ENCODE data around the gene SCAMP2.
A peak's percentile ranks its signal among the peaks of the same experiment; 100 is the strongest.

Gene SCAMP2

DNA sequence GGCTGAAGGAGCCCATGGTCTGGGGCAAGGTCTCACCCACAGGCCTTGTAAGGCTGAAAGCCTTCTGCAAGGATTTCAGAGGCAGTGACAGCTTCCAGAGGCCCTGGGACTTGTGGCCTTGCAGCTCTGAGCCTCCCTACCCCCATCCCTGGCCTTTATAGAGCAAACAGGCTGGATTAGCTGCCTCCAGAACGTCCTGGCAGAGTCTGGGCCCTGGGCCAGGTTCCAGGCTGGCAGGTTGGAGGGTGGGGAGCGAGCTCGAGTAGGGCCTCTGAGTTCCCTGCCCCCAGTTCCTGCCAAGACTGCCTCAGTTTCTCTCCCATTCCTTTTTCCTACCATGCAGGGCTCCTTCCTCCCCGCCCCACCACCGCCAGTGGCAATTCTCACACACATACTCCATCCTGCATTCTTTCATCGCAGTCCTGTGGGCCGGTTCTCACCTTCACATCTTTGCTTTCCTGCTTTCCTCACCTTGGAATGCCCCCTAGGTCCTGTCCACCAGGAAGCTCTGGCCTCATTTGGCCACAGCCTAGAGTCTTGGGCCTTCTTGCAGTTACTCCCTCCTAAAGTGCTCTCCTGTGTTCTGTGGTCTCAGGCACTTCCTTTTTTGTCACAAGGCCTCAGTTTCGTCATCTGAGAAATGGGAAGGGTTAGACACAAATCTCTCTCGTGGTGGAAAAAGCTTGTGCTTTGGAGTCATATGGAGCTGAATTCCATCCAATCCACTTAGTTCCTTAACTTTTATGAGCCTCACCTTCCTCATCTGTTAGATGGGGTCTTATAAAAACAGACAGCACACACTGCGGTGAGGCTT, 57.8 kb downstream of the SCAMP2 start:
- no peak for DNase-seq

DNA sequence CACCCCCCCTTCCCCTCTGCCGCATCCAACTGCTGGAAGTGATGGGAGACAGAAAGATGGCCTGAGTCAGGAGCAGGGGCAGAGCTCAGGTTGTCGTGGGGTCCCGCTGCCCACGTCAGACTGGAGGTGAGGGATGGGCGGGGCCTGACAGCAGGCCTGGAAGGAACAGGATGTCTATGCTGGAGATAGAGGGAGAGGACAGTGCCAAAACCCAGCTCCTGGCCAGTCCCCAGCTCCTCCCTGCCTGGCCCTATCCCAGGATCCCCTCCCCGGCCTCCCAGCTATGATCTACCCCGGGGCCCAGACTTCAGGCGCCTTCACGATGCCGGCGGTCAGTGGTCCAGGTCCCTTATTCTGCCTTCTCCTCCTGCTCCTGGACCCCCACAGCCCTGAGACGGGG, 60.6 kb downstream of the SCAMP2 start, which contains the start of gene LMAN1L:
Gene LMAN1L, plus strand, starts transcription at position 303 of the 400 bp plus-strand sequence. Its CDS starts 20 bp downstream, at position 323.
- DNase-seq = no peak

DNA sequence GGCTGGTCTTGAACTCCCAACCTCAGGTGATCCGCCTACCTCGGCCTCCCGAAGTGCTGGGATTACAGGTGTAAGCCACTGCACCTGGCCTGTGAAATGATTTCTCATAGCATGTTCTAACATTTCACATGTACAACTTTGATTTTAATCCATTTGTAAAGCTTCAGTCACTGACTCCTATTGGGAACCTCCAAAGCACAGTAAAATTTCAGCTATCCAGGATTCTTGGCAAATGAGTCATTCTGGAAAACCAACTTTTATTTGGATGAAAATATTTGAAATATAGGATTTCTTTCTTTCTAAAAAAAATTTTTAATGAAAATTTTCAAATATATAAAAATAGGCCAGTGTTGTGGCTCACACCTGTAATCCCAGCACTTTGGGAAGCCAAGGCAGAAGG, 63.2 kb downstream of the SCAMP2 start:
- DNase-seq = no peak

DNA sequence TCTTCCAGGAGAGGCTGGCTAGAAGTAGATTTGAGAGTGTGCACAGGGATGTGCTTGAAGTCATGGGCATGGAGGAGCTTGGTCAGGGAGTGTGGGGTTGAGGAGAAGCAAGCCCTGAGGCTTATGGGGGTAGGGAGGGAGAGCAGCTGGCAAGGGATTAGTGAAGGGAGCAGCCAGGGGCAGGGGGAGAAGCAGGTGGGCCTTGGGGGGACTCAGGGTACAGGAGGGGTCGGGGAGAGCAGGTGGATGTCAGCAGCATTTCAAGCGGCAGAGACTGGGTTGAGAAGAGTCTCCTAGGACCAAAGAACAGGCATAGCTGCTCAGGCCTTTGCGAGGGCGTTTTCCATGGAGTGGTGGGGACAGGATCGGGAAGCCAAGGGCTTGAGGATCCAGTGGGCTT, 63.9 kb downstream of the SCAMP2 start:
- DNase-seq = no peak

DNA sequence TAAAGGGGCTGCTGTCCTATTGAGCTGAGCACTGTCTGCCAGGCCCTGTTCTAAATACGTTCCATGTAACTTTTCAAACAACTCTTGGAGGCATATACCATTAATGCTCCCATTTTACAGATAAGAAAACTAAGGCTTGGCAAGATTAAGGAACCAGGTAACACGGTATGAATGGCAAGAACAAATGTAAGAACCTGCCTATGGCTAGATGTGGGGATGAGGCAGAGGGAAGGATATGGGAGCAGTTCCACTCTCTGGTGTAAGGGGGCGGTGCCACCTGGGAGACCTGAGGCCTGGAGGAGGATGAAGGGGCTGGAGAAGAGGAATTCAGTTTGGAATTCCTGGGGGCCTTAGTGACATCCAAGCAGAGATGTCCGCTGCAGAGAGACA, 64.3 kb downstream of the SCAMP2 start:
- DNase-seq = no peak

DNA sequence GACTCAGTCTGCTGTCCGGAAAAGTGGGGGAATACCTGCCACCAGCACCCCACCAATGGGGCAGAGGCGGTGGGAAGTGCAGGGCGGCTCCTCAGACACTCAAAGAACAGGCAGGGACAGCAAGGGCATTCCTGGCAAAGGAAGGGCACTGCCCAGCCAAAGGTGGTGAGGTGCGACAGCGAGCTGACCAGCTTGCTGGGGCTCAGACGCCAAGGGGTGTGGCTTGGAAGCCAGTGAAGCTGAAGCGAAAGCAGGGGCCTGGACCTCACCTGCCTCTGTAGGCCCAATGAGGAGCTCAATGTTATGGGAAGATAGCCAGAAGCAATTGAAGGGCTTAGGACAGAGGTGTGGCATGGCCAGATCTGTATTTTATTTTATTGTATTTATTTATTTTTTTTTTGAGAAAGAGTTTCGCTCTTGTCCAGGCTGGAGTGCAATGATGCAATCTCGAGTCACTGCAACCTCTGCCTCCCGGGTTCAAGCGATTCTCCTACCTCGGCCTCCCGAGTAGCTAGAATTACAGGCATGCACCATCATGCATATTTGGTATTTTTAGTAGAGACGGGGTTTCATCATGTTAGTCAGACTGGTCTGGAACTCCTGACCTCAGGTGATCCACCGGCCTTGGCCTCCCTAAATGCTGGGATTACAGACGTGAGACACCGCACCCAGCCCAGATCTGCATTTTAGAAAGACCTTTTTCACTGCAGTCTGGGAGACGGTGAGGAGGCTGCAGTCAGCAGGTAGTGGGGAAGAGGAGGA, 64.9 kb downstream of the SCAMP2 start:
- DNase-seq = no peak

DNA sequence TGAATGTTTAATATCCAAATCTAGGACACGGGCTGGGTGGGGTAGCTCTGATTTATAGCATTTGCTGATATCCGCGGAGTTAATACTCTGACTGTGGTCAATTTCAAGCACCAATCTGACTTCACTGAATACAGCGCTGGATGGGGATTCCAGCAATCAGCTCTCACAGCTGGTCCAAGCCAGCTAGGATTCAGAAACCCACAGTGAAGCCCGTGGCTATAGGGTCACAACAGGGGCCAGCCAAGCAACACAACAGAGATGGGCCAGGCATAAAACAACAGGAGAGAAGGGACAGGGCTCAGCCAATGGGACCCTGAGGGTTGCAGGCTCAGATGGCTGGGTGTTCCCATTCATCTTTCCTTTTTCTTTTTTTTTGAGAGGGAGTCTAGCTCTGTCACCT, 65.9 kb downstream of the SCAMP2 start:
- no peak for DNase-seq

DNA sequence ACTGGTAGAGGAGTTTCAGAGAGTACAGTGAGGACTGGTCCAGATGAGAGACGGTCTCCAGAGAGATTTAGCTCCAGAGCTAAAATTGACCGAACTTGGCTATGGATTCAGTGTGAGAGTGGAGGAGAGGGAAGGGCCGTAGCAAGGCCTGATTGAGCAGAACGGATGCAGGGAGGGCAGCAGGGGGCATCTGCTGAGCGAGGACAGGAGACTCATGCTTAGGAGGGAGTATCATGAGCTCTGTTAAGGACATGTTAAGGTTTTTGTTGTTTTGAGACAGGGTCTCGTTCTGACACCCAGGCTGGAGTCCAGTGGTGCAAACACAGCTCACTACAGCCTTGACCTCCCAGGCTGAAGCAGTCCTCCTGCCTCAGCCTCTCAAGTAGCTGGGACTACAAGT, 68.2 kb downstream of the SCAMP2 start:
- no peak for DNase-seq

DNA sequence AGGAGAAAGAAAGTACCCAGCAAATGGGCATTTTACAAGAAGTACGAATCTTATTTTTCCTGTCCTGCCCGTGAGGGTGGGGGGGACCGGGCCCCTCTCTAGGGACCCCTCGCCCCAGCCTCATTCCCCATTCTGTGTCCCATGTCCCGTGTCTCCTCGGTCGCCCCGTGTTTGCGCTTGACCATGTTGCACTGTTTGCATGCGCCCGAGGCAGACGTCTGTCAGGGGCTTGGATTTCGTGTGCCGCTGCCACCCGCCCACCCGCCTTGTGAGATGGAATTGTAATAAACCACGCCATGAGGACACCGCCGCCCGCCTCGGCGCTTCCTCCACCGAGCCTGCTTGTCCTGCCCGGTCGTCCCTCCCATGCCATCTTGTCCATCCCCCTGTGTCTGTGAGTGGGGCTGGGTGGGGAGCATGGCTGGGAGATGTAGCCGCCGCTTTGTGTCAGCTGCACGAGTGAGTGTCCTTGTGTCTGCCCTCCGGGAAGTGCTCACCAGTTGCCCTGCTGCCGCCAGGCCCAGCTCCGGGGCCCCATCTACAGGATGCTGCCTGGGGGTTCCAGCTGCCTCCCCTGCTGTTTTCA, 70.2 kb downstream of the SCAMP2 start:
- no peak for DNase-seq

DNA sequence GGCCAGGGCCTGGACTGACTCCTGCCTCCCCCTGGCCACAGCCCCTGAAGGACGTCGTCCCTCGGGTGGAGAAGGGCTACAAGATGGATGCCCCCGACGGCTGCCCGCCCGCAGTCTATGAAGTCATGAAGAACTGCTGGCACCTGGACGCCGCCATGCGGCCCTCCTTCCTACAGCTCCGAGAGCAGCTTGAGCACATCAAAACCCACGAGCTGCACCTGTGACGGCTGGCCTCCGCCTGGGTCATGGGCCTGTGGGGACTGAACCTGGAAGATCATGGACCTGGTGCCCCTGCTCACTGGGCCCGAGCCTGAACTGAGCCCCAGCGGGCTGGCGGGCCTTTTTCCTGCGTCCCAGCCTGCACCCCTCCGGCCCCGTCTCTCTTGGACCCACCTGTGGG, 70.9 kb downstream of the SCAMP2 start:
- no peak for DNase-seq

DNA sequence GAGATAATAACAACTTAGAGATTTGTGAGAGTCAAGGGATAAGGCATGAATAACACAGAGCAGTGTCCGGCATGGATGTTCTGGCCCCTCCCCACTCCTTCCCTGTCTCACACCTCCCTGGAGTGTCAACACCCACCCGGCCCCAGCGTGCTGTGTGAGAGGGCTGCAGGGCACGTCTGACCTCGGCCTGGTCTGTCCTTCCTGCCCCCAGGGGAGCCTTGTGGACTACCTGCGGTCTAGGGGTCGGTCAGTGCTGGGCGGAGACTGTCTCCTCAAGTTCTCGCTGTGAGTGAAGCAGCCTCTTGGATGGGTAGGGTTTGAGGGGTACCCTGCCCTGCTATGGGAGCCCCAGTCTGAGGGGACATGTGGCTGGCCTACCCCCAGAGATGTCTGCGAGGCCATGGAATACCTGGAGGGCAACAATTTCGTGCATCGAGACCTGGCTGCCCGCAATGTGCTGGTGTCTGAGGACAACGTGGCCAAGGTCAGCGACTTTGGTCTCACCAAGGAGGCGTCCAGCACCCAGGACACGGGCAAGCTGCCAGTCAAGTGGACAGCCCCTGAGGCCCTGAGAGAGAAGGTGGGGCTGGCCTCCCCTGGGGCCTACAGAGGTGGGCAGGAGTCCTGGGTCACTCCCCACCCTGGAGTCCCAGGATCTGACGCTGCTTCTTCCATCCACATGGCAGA, 71.7 kb downstream of the SCAMP2 start:
- no peak for DNase-seq

DNA sequence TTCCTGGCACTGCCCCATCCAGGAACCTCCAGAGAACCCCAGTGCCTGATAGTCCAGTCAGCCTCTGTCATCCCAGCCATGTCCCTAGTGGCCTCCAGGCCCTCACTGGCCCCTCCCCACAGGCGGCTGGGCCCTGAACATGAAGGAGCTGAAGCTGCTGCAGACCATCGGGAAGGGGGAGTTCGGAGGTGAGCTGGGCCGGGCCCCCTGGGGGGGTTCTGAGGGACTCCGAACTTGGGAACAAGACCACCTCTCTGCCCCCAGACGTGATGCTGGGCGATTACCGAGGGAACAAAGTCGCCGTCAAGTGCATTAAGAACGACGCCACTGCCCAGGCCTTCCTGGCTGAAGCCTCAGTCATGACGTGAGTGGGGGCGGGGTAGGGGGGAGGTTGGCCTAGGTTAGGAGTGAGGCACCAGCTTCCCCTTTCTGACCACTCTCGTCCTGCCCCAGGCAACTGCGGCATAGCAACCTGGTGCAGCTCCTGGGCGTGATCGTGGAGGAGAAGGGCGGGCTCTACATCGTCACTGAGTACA, 72.5 kb downstream of the SCAMP2 start:
- no peak for DNase-seq

DNA sequence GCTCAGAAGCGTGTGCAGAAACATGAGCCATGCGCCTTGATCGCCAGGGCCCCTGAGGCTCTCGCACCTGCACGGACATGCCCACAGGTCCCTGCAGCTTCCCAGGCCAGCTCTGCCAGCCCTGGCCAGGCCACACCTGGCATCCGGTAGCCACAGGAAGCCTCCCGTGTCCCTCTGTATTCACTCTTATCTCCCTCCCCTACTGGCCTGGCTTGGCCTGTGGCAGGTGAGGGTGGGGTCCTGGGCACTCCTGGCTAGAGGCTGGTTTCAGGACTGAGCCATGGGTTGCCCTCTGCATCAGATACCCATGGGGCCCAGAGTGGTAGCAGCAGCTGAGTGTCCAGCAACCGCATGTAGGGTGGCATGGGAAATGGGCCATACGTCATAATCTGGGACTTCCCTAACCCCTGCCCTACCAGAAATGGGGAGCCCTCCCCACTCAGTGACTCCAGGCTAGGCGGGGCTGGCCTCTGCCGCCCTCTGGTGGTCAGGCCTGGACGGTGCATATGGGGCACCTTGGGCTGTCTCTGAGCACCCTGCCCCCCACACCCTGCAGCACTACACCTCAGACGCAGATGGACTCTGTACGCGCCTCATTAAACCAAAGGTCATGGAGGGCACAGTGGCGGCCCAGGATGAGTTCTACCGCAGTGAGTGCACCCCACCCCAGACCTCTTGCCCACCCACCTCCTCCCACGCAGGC, 73.2 kb downstream of the SCAMP2 start:
- peak; percentile 95 for DNase-seq

DNA sequence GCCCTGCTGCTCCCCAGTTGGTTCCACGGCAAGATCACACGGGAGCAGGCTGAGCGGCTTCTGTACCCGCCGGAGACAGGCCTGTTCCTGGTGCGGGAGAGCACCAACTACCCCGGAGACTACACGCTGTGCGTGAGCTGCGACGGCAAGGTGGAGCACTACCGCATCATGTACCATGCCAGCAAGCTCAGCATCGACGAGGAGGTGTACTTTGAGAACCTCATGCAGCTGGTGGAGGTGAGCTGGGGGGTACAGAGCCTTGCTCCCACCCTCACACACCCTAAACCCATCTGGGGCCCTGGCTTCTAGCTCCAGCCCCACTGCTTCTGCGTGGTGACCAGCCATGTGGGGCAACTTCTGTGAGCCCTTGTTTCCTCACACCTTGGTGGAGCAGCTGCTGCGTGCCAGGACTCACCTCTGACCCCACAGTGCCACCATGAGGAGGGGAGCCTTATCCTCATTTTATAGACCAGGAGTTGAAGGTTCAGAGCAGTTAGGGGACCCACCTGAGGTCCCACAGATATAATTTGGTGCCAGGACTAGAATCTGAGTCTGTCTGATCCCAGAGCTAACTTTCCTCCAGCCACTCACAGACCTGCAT, 73.8 kb downstream of the SCAMP2 start:
- DNase-seq = no peak

DNA sequence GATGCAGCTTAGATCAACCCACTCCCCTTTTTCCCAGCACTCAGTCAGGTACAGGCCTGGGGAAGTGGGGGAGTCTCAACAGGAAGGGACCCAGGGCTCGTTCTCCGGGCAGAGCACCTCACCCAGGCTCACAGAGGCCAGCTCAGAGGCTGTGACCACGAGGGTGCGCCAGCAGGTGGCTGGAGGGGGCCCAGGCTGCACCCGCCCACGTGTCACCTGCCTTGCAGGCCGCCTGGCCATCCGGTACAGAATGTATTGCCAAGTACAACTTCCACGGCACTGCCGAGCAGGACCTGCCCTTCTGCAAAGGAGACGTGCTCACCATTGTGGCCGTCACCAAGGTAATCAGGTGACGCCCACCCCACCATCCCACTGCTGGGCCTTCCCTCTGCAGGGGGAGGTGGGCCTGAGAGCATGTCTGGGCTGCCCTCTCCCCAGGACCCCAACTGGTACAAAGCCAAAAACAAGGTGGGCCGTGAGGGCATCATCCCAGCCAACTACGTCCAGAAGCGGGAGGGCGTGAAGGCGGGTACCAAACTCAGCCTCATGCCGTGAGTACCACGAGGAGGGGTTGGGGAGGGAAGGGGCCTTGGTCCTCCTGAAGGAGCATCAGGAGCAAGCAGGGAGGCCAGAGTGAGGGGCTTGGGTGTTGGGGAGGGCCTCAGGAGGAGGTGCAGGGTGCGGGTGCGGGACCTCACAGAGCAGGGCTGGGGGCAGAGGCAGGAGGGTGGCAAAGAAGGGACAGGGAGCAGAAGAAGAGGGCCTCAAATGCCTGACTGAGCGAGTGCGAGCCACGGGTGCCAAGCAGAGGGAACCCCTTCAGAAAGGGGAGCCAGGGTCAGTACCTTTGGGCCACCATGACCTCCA, 74.5 kb downstream of the SCAMP2 start:
- no peak for DNase-seq

DNA sequence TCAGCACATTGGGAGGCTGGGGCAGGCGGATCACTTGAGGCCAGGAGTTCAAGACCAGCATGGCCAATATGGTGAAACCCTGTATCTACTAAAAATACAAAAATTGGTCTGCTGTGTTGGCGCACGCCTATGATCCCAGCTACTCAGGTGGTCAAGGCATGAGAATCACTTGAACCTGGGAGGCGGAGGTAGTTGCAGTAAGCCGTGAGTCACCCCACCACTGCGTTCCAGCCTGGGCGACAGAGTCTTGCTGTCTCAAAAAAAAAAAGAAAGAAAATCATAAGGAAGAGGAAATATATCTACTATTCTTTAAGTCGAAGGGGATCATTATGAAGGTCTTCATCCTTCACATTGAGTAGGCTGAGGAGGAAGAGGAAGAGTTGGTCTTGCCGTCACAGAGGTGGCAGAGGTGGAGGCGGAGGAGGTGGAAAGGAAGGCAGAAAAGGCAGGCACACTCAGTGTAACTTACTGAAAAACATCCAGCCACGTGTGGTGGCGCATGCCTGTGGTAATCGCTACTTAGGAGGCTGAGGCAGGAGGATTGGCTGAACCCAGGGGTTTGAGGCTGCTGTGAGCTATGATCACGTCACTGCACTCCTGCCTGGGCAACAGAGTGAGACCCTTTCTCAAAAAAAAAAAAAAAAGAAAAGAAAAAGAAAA, 77.1 kb downstream of the SCAMP2 start:
- DNase-seq = peak; percentile 67

DNA sequence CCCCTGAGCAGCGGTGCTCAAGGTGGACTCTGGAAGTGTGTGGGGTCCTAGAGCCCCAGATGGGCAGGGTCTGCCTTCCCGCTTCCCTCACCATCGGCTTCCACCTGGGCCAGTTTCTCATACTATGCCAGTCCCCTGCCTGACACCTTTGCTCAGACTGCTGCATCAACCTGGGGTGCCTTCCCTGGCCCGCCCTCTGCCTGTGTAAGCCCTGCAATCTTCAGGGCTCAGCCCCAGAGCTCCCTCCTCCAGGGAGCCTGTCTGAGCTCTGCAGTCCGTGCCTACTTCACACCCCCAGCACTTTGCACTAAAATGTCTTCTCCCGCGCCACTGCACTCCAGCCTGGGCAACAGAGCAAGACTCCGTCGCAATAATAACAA, 78.2 kb downstream of the SCAMP2 start:
- DNase-seq = no peak

DNA sequence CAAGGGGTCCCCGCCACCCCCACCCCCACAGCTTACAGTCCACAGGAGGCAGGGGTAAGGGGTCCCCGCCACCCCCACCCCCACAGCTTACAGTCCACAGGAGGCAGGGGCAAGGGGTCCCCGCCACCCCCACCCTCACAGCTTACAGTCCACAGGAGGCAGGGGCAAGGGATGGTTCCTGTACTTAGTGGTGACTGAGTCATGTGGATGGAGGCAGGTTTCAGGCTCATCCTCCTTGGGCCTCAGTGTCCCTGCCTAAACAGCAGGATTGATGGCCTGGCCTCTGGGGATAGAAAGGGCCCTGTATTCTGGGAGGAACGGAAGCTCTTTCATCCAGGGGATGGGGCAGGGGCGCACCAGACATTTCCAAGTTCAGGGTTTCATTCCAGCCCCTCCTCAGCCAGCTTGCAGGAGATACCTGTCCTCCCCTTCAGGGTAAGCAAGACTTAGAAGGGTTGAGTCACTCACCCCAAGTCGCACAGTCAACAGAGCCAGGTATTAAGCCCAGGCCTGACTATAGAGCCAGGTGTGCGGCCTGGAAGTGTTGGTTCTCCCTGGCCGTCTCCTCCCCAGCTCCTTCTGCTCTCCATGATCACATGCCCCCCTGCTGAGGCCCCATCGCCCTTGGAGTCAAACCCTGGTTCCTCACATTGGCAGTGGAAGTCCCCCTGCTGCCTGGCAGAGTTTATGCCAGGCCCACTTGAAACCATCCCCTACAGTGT, 78.8 kb downstream of the SCAMP2 start:
- no peak for DNase-seq

Measured in activated CD8-positive, alpha-beta memory T cell treated with anti-CD3 and anti-CD28 coated beads, Interleukin-2, amount 50 U/mL, for 48 hours (primary cell).